HEK293T (cell line): ENCODE data around the gene ERBB4.
"Not testable (repeated sequence)": the region's sequence is repeated elsewhere in the genome, so short reads cannot be mapped to it uniquely, and the experiment has no call there.

ENCODE experiments used
- CTCF ChIA-PET: fragments of 350-600 bp; formaldehyde crosslinking; extraction: SDS; loops from one replicate; lab custom pipeline; 2021; ENCODE audit warnings: antibody characterized with exemption, inconsistent platforms; lab: Yijun Ruan, JAX
- POLR2A ChIA-PET: fragments of 350-600 bp; formaldehyde crosslinking; extraction: SDS; loops from one replicate; lab custom pipeline; 2020; ENCODE audit warnings: antibody characterized with exemption, inconsistent platforms; lab: Yijun Ruan, JAX
- DNase-seq: peaks from one replicate; pipeline ENCODE4 v3.0.0; 2012; ENCODE audit warnings: mixed read lengths; ENCODE audit errors: extremely low spot score
- ARNT ChIP-seq: fragments of 450-650 bp; IDR thresholded peaks from 2 replicates; pipeline ENCODE4 v1.6.1; 2017; ENCODE audit warnings: mild to moderate bottlenecking
- BHLHE40 ChIP-seq: fragments of 450-650 bp; IDR thresholded peaks from 2 replicates; pipeline ENCODE4 v1.6.1; 2016; ENCODE audit warnings: mild to moderate bottlenecking, moderate library complexity, borderline replicate concordance
- CTBP1 ChIP-seq: fragments of 450-650 bp; IDR thresholded peaks from 2 replicates; pipeline ENCODE4 v1.6.1; 2016; ENCODE audit warnings: borderline replicate concordance
- ELF4 ChIP-seq: fragments of 450-650 bp; IDR thresholded peaks from 2 replicates; pipeline ENCODE4 v1.6.1; 2017; ENCODE audit warnings: antibody characterized with exemption
- FOXA1 ChIP-seq: fragments of 450-650 bp; IDR thresholded peaks from 2 replicates; pipeline ENCODE4 v1.6.1; 2016; ENCODE audit warnings: mild to moderate bottlenecking
- FOXK2 ChIP-seq: fragments of 450-650 bp; IDR thresholded peaks from 2 replicates; pipeline ENCODE4 v1.6.1; 2016; ENCODE audit warnings: mild to moderate bottlenecking
- FOXM1 ChIP-seq: fragments of 450-650 bp; IDR thresholded peaks from 2 replicates; pipeline ENCODE4 v1.6.1; 2017; ENCODE audit warnings: mild to moderate bottlenecking, borderline replicate concordance
- HDGF ChIP-seq: fragments of 450-650 bp; IDR thresholded peaks from 2 replicates; pipeline ENCODE4 v1.6.1; 2017; ENCODE audit warnings: antibody characterized with exemption, borderline replicate concordance
- L3MBTL2 ChIP-seq: fragments of 450-650 bp; conservative IDR thresholded peaks from 2 replicates; pipeline ENCODE4 v1.6.1; 2016; ENCODE audit warnings: mild to moderate bottlenecking
- LEF1 ChIP-seq: fragments of 450-650 bp; IDR thresholded peaks from 2 replicates; pipeline ENCODE4 v1.6.1; 2017; ENCODE audit warnings: mild to moderate bottlenecking, borderline replicate concordance
- NFRKB ChIP-seq: fragments of 450-650 bp; IDR thresholded peaks from 2 replicates; pipeline ENCODE4 v1.6.1; 2016; ENCODE audit warnings: mild to moderate bottlenecking, moderate library complexity
- SP1 ChIP-seq: fragments of 450-650 bp; IDR thresholded peaks from 2 replicates; pipeline ENCODE4 v1.6.1; 2017
- SUZ12 ChIP-seq: fragments of 450-650 bp; IDR thresholded peaks from 2 replicates; pipeline ENCODE4 v1.6.1; 2016; ENCODE audit warnings: mild to moderate bottlenecking
- TARDBP ChIP-seq: fragments of 450-650 bp; IDR thresholded peaks from 2 replicates; pipeline ENCODE4 v1.6.1; 2016
- ZNF384 ChIP-seq: fragments of 450-650 bp; IDR thresholded peaks from 2 replicates; pipeline ENCODE4 v1.6.1; 2016
- TF ChIP-seq, protein P1 (sequence below): fragments of 450-650 bp; IDR thresholded peaks from 2 replicates; pipeline ENCODE4 v1.6.1; 2016

ERBB4 gene

DNA sequence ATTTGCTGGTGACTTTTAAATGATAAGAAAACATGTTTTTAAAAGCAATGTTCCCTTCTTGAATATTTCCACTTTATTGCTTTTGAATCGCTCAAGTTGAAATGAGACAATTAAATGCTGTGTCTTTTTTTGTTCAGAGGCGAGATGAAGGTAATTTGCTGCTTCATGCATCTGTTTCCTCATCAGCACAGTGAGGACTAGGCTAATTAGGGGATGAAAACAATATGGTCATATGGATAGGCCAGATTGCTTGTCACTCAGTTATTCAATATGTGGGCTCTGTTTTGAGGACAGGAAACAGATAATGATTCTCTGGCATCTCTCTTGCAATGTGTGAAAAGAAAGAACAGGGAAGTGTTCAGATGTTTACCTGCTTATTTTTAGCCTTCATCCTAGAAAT lies 61.0 kb downstream of the ERBB4 start:
- ChIA-PET POLR2A (no interaction called here), CTCF (no interaction called here)
- TF ChIP-seq FOXM1 (no peak), SP1 (no peak), NFRKB (no peak)
- TF ChIP-seq, protein P1, sequence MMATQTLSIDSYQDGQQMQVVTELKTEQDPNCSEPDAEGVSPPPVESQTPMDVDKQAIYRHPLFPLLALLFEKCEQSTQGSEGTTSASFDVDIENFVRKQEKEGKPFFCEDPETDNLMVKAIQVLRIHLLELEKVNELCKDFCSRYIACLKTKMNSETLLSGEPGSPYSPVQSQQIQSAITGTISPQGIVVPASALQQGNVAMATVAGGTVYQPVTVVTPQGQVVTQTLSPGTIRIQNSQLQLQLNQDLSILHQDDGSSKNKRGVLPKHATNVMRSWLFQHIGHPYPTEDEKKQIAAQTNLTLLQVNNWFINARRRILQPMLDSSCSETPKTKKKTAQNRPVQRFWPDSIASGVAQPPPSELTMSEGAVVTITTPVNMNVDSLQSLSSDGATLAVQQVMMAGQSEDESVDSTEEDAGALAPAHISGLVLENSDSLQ = no peak
- no peak for DNase-seq

DNA sequence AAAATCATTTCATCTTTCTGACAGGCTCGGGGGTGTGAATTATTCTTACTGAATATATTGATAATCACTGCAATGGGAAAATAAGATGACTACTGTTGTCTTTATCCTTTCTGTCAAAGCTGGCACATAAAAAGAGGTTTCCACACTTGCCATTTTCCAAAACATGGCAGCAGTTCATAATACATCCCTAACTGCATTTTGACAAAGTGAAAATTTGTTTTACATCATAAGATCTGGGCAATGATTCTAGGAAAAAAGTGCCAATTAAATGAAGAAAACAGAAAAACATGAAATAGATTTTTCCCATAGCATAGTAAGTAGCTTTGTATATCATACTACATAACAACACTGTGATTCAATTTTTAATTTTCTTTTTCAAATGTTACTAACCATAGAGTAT lies 65.4 kb downstream of the ERBB4 start:
- POLR2A ChIA-PET = no interaction called here
- no peak for DNase-seq
- TF ChIP-seq L3MBTL2 = no peak
- TF ChIP-seq FOXM1 = no peak
- no peak for TF ChIP-seq FOXA1
- no peak for TF ChIP-seq ELF4
- CTCF ChIA-PET = no interaction called here

DNA sequence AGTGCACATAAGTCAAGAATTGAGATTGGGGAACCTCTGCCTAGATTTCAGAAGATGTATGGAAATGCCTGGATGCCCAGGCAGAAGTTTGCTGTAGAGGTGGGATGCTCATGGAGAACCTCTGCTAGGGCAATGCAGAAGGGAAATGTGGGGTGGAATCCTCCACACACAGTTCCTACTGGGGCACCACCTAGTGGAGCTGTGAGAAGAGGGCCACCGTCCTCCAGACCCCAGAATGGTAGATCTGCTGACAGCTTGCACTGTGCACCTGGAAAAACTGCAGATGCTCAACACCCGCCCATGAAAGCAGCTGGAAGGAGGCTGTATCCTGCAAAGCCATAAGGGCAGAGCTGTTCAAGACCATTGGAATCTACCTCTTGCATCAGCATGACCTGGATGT lies 71.1 kb downstream of the ERBB4 start:
- CTCF ChIA-PET, POLR2A ChIA-PET, DNase-seq: not testable (repeated sequence)

DNA sequence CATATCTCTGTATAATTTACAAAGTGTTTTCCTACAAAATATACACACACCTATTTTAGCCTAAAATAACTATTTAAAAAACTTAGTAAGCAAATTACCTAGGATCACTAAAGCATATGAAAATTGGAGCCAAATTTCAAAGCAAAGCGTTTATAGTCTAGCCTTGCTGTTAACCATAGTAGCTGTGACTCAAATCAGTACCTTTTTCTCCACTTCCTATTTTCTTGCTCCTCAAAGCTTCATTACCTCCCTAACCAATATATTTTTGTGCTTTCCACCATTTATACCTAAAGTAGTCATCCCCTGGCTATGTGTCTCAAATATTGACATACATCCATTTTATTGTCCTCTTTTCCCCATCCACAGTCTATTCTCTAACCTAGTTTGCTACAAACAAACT lies 73.1 kb downstream of the ERBB4 start:
- TF ChIP-seq BHLHE40 = no peak
- no peak for TF ChIP-seq CTBP1
- no peak for TF ChIP-seq LEF1
- no peak for TF ChIP-seq ELF4
- no peak for TF ChIP-seq ZNF384
- no peak for TF ChIP-seq TARDBP
- TF ChIP-seq FOXK2 = no peak
- TF ChIP-seq FOXA1 = no peak
- TF ChIP-seq ARNT = no peak
- TF ChIP-seq, protein P1 = no peak
- no peak for TF ChIP-seq L3MBTL2
- no peak for TF ChIP-seq NFRKB
- no peak for TF ChIP-seq SUZ12
- no peak for TF ChIP-seq SP1
- TF ChIP-seq HDGF = no peak
- TF ChIP-seq FOXM1 = no peak
- ChIA-PET CTCF (no interaction called here), POLR2A (no interaction called here)
- no peak for DNase-seq

DNA sequence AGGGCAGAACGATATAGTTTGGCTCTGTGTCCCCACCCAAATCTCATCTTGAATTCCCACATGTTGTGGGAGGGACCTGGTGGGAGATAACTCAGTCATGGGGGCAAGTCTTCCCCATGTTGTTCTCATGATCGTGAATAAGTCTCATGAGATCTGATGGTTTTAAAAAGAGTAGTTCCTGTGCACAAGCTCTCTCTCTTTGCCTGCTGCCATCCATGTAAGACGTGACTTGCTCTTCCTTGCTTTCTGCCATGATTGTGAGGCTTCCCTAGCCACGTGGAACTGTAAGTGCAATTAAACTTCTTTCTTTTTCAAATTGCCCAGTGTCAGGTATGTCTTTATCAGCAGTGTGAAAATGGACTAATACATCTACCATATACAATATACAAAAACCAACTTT lies 76.9 kb downstream of the ERBB4 start:
- POLR2A ChIA-PET, CTCF ChIA-PET, DNase-seq: not testable (repeated sequence)

GRCh38 chr2:212454149-212454548 lies 84.5 kb downstream of the ERBB4 start:
- ChIA-PET CTCF (no interaction called here), POLR2A (no interaction called here)
- DNase-seq = no peak
- TF ChIP-seq FOXM1 (no peak), LEF1 (no peak), FOXK2 (no peak), FOXA1 (no peak)
- TF ChIP-seq, protein P1 = no peak

GRCh38 chr2:212451786-212452231 lies 86.8 kb downstream of the ERBB4 start:
- no peak for DNase-seq
- CTCF ChIA-PET = no interaction called here

DNA sequence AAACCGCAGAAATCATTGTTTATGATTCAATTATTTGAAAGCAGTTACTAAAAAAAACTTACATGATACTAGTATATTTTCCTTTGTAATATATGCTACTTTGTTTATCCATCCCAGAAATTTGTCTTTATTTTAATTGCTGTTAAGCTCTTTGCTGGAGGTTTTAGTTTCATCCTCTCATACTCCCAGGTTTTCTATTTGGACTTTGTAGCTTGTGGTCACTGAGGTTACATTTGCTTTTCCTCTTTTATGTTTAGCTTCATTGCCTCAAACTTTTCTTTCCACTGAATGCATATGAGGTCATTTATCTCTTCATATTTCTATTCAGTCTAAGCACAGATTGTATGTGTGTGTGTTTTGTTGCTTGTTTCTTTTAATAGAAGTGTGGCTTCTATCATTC lies 89.9 kb downstream of the ERBB4 start:
- POLR2A ChIA-PET = no interaction called here
- no peak for TF ChIP-seq SP1
- no peak for TF ChIP-seq FOXK2
- TF ChIP-seq HDGF = no peak
- TF ChIP-seq BHLHE40 = no peak
- TF ChIP-seq TARDBP = no peak
- TF ChIP-seq NFRKB = no peak
- TF ChIP-seq CTBP1 = no peak
- TF ChIP-seq SUZ12 = no peak
- no peak for TF ChIP-seq ZNF384
- no peak for TF ChIP-seq ARNT
- no peak for TF ChIP-seq LEF1
- TF ChIP-seq ELF4 = no peak
- TF ChIP-seq, protein P1 = no peak
- no peak for TF ChIP-seq FOXM1
- TF ChIP-seq FOXA1 = no peak
- no peak for TF ChIP-seq L3MBTL2
- CTCF ChIA-PET = no interaction called here
- DNase-seq = no peak

More at GRCh38 chr2:212451786-212452231, 86.8 kb downstream of the ERBB4 start:
- no peak for TF ChIP-seq FOXA1
- no peak for TF ChIP-seq LEF1
- TF ChIP-seq FOXK2 = no peak
- TF ChIP-seq SUZ12 = no peak
- TF ChIP-seq ARNT = no peak
- TF ChIP-seq TARDBP = no peak
- TF ChIP-seq FOXM1 = no peak
- no peak for TF ChIP-seq HDGF
- TF ChIP-seq CTBP1 = no peak
- POLR2A ChIA-PET = no interaction called here
